Ovary (tissue), 1 donor: Measurements from ENCODE around the gene GLA.

Experiments used
- EP300 ChIP-seq: sonication (generic); formaldehyde crosslinking; IDR thresholded peaks from one replicate; pipeline ENCODE4 v1.6.1; 2017; ENCODE audit warnings: antibody characterized with exemption
- POLR2A ChIP-seq: fragments of 450-650 bp; IDR thresholded peaks from one replicate; pipeline ENCODE4 v1.6.1; 2017; ENCODE audit warnings: antibody characterized with exemption, mild to moderate bottlenecking, moderate library complexity

DNA sequence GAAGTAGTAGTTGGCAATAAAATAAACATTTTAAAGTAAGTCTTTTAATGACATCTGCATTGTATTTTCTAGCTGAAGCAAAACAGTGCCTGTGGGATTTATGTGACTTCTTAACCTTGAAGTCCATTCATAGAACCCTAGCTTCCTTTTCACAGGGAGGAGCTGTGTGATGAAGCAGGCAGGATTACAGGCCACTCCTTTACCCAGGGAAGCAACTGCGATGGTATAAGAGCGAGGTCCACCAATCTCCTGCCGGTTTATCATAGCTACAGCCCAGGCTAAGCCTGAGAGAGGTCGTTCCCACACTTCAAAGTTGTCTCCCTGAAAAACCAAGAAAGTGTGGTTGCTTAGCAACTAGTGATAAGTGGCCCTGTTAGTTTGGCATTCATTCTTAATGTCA is 9.9 kb downstream of the GLA start:
- TF ChIP-seq EP300 (no peak), POLR2A (no peak)
